ENCODE data around the gene PPA1. TPM values are rescaled to one million over a fixed set of nuclear protein-coding genes. Genes with fewer than 3 reads are reported as not detected.
"Not testable (repeated sequence)": the region's sequence is repeated elsewhere in the genome, so short reads cannot be mapped to it uniquely, and the experiment has no call there.

PPA1 gene
- total RNA-seq, 4 donors from 2014 or later: 48.5 to 107 (median 69.8) TPM

- DNase-seq: no peak
- intact Hi-C loops (cut with DNase I; ENCODE audit: low total_unique reads): no loop called here
- no peaks in the 10 kb centered on the region for H3K27me3 ChIP-seq
- no peak overlapping the region for H3K27ac ChIP-seq
- H3K36me3 ChIP-seq: no peaks in the 10 kb centered on the region
- H3K4me1 ChIP-seq: no peaks in the 10 kb centered on the region
- no peaks in the 10 kb centered on the region for H3K9me3 ChIP-seq
- H3K4me3 ChIP-seq: no peak overlapping the region
- no peak for TF ChIP-seq POLR2A (IDR thresholded peaks at IDR 0.05)
Measured at GRCh38 chr10:70241081-70241480, 7.9 kb upstream of the PPA1 start.

- H3K27ac ChIP-seq; H3K4me1 ChIP-seq; DNase-seq; intact Hi-C loops (cut with DNase I; ENCODE audit: low total_unique reads); H3K27me3 ChIP-seq; H3K9me3 ChIP-seq; H3K4me3 ChIP-seq; H3K36me3 ChIP-seq: not testable (repeated sequence)
Measured at GRCh38 chr10:70239986-70240385, 6.8 kb upstream of the PPA1 start.

GRCh38 chr10:70239077-70239976 is 6.1 kb upstream of the PPA1 start:
- H3K36me3 ChIP-seq; intact Hi-C loops (cut with DNase I; ENCODE audit: low total_unique reads); H3K4me1 ChIP-seq; DNase-seq; H3K4me3 ChIP-seq; H3K27ac ChIP-seq; H3K9me3 ChIP-seq; H3K27me3 ChIP-seq: not testable (repeated sequence)

DNA sequence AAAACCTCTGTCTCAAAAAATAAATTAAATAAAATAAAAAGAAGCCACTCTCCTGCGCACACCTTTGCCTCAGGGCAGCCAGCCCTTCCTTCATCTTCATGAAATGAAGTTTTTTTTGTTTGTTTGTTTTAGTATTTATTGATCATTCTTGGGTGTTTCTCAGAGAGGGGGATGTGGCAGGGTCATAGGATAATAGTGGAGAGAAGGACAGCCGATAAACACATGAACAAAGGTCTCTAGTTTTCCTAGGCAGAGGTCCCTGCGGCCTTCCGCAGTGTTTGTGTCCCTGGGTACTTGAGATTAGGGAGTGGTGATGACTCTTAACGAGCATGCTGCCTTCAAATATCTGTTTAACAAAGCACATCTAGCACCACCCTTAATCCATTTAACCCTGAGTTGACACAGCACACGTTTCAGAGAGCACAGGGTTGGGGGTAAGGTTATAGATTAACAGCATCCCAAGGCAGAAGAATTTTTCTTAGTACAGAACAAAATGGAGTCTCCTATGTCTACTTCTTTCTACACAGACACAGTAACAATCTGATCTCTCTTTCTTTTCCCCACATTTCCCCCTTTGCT is 4.8 kb upstream of the PPA1 start:
- intact Hi-C loops (cut with DNase I; ENCODE audit: low total_unique reads); H3K36me3 ChIP-seq; H3K9me3 ChIP-seq; H3K27me3 ChIP-seq; H3K4me3 ChIP-seq; DNase-seq; H3K27ac ChIP-seq; H3K4me1 ChIP-seq: not testable (repeated sequence)

DNA sequence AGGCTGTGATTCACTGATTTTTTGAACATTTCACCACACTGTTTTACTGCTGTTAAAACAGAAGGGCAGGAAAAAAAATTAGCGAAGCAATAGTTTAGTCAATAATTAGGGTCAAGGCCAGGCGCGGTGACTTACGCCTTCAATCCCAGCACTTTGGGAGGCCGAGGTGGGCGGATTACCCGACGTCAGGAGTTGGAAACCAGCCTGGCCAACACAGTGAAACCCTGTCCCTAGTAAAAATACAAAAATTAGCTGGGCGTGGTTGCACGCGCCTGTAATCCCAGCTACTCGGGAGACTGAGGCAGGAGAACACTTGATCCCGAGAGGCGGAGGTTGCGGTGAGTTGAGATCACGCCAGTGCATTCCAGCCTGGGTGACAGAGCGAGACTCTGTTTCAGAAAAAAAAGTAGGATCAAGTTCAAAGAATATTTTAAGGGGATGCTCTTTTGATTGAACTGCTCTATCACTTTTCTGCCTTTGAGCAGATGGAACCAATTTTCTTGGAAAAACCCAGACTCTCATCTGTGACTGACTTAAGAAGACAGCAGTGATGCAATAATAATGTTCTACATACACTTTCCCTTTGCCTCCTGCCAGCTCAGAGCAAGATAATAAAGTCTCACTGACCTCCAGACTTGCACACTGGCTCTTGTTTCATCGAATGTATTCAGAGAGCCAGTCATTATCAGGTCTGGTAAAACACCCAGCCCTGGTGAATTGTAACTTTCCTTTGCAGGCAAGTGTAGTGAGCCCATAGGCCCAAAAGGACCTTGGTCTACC is 1.6 kb upstream of the PPA1 start:
- no peaks in the 10 kb centered on the region for H3K36me3 ChIP-seq
- H3K4me1 ChIP-seq: peaks cover 0 to 8% of the 10 kb centered on the region in 2 donors
- no peak overlapping the region for H3K4me3 ChIP-seq
- H3K9me3 ChIP-seq: no peaks in the 10 kb centered on the region
- TF ChIP-seq, protein P1, sequence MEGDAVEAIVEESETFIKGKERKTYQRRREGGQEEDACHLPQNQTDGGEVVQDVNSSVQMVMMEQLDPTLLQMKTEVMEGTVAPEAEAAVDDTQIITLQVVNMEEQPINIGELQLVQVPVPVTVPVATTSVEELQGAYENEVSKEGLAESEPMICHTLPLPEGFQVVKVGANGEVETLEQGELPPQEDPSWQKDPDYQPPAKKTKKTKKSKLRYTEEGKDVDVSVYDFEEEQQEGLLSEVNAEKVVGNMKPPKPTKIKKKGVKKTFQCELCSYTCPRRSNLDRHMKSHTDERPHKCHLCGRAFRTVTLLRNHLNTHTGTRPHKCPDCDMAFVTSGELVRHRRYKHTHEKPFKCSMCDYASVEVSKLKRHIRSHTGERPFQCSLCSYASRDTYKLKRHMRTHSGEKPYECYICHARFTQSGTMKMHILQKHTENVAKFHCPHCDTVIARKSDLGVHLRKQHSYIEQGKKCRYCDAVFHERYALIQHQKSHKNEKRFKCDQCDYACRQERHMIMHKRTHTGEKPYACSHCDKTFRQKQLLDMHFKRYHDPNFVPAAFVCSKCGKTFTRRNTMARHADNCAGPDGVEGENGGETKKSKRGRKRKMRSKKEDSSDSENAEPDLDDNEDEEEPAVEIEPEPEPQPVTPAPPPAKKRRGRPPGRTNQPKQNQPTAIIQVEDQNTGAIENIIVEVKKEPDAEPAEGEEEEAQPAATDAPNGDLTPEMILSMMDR (IDR thresholded peaks at IDR 0.05): no peak
- TF ChIP-seq POLR2A (IDR thresholded peaks at IDR 0.05): no peak
- peak; percentile 37 to 70 for DNase-seq
- intact Hi-C loops (cut with DNase I; ENCODE audit: low total_unique reads): no loop called here
- H3K27ac ChIP-seq: peak overlapping the region; percentile 35 to 77
- no peaks in the 10 kb centered on the region for H3K27me3 ChIP-seq

GRCh38 chr10:70233939-70234300 is 691 bp upstream of the PPA1 start:
- TF ChIP-seq, protein P1 (IDR thresholded peaks at IDR 0.05): no peak
- no peak for TF ChIP-seq POLR2A (IDR thresholded peaks at IDR 0.05)
- no peak for DNase-seq
- no peaks in the 10 kb centered on the region for H3K36me3 ChIP-seq
- peaks cover 0 to 8% of the 10 kb centered on the region in 2 donors for H3K4me1 ChIP-seq
- H3K4me3 ChIP-seq: peak overlapping the region; percentile 46 to 91
- H3K27ac ChIP-seq: peak overlapping the region; percentile 77 to 81
- no peaks in the 10 kb centered on the region for H3K27me3 ChIP-seq
- intact Hi-C loops (cut with DNase I; ENCODE audit: low total_unique reads): no loop called here
- no peaks in the 10 kb centered on the region for H3K9me3 ChIP-seq

DNA sequence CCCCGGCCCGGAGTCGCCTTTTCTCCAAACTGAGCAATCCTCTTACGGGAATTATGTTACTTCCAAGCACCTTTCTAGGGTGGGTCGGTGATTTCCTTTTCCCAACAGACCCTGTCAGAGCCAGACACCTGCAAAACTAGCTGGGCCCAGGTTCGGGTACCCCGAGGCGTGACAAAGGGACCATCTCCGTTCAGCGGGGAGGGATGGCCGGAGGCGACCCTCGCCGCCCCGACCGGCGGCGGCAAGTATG is 445 bp downstream of the PPA1 start:
- no peak for DNase-seq
- TF ChIP-seq, protein P1 (IDR thresholded peaks at IDR 0.05): no peak
- TF ChIP-seq POLR2A (IDR thresholded peaks at IDR 0.05): no peak
- peak overlapping the region; percentile 77 to 81 for H3K27ac ChIP-seq
- intact Hi-C loops (cut with DNase I; ENCODE audit: low total_unique reads): no loop called here
- no peaks in the 10 kb centered on the region for H3K36me3 ChIP-seq
- peaks cover 0 to 8% of the 10 kb centered on the region in 2 donors for H3K4me1 ChIP-seq
- H3K4me3 ChIP-seq: peak overlapping the region; percentile 46 to 91
- no peaks in the 10 kb centered on the region for H3K27me3 ChIP-seq
- no peaks in the 10 kb centered on the region for H3K9me3 ChIP-seq

Data from uterus (tissue), 4 donors.